Hippocampal formation (tissue), 2 donors: ENCODE results near the gene GPRC5B.

ENCODE experiments used
- DNase-seq, 2 donors: peaks; one replicate each; lab custom pipeline; 2025; lab: John Stamatoyannopoulos, UW

The GPRC5B gene, protein sequence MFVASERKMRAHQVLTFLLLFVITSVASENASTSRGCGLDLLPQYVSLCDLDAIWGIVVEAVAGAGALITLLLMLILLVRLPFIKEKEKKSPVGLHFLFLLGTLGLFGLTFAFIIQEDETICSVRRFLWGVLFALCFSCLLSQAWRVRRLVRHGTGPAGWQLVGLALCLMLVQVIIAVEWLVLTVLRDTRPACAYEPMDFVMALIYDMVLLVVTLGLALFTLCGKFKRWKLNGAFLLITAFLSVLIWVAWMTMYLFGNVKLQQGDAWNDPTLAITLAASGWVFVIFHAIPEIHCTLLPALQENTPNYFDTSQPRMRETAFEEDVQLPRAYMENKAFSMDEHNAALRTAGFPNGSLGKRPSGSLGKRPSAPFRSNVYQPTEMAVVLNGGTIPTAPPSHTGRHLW

GRCh38 chr16:19884611-19885450 lies at the start of gene GPRC5B:
Gene GPRC5B, minus strand, starts transcription at chr16:19884848. Its CDS starts 12,003 bp downstream, at chr16:19872845.
- DNase-seq: peak in 1 of 2 donors; percentile 76

DNA sequence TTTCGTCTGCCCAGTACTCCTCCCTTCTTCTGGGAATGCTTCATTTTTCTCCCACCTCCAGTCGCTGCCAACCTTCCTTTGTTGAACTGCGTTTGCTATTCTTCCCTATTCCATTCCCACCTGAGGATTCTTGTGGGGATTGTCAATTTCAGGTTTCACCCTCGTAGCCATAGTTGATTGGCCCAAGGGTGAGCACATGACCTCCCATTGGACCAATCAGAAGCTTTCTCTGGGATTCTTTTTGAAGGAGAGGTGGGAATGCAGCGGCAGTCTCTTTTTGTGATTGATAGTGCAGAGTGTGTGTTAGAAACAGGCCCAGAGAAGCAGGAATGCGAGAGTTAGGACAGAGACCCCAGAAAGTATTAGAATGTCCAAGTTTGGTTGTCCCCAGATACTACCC lies 49.1 kb upstream of the GPRC5B start:
- DNase-seq: no peak

DNA sequence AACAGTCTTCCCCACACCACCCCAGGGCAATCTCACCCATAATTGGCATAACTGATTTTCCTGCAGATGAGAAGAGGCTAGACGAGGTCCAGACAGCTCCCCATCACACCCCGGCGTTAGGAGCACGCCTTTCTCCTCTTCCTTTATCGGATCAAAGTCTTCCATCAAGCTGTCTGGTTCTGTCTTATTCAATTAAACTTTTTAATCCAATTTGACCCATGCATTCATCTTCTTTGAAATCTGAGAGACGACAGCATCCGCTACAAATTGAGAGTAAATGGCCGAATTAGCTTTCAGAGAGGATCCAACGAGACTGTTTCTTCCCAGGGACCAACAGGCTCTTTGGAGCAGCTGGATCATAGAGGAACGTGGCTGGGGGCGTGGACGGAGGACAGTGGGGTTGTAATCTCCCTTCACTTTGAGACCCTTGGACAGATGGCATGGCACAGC lies 44.4 kb upstream of the GPRC5B start:
- DNase-seq: no peak

- DNase-seq: no peak
Measured at GRCh38 chr16:19928432-19928831, 43.8 kb upstream of the GPRC5B start.

GRCh38 chr16:19926449-19927390 lies 42.1 kb upstream of the GPRC5B start:
- DNase-seq: no peak

GRCh38 chr16:19923396-19923795 lies 38.7 kb upstream of the GPRC5B start:
- DNase-seq: no peak

DNA sequence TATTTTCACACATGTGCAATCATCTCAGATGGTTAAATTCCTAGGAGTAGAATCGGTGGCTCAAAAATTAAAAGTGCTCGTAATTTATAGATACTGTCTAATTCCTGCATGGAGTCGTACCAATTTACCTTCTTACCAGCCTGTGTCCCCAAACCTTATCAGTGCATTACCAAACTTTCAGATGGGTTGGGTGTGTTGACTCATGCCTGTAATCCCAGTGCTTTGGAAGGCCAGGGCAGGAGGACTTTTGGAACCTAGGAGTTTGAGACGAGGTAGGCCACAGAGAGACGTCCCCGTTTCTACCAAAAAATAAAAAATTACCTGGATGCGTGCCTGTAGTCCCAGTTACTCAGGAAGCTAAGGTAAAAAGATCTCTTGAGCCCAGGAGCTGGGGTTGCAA lies 34.5 kb upstream of the GPRC5B start:
- no peak for DNase-seq

GRCh38 chr16:19916064-19916463 lies 31.4 kb upstream of the GPRC5B start:
- no peak for DNase-seq

DNA sequence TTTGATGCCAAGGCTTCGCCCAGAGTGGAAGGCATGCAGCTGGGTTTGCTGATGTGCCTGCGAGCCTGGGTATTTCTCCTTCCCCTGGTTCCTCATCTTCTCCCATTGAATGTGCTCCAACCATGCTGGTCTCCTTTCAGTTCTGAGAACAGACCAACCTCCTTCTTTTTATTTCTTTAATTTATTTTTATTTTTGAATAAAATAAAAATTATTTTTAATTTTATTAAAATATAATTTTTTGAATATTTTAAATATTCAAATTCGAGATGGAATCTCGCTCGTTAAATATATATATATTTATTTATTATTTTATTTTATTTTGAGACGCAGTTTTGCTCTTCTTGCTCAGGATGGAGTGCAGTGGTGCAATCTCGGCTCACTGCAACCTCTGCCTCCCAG lies 30.2 kb upstream of the GPRC5B start:
- no peak for DNase-seq

DNA sequence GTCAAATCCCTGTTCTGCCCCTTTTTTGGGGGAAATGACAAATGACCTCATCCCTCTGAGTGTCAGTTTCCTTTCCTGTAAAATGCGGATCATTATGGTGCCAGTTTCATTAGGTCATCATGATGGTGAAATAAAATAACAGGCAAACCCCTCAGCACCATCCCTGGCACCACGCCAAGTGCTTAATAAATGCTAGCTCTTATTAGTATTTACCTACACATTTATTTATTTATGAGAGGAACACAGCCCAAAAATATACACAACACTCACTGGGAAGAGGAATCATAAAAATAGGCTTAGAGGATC lies 28.6 kb upstream of the GPRC5B start:
- no peak for DNase-seq

DNA sequence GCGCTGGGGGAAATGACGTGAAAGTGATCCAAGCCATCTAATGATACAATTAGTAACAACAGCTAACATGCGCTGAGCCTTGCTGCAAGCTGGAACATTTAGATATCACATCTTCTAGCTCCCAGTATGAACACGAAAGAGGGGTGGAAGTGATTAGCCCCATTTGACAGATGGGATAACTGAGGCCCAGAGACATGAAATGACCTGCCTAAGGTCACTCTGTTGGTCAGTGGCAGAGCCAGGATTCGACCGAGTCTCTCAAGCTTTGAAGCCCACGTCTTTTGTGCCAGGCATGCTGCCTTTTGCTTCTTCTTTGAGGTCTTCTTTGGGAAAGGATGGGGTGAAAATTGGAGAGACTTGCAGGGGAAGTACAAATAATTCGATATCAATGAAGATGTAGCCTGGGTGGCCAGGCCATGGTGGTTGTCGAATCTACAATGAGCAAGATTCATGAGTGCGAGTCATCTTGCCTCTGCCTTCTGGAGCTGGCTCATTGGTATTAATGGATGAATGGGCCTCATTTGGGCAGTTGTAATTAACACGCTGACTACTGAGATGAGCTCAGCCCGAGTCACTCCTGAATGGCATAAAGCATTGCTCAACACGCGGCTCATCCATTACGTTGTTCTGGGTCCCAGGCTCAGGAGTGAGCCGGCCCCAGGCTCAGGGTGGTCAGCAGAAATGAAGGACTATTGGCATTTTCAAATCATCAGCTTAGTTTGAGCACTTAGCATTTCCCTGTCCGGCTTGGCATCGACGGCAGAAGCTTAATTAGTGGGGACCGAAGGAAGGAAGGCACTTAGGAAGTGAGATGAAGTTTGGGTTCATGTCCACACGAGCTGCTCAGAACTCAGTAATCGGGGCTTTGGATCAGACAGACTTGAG lies 28.0 kb upstream of the GPRC5B start:
- DNase-seq: no peak

- no peak for DNase-seq
Measured at GRCh38 chr16:19911747-19912454, 27.3 kb upstream of the GPRC5B start.

DNA sequence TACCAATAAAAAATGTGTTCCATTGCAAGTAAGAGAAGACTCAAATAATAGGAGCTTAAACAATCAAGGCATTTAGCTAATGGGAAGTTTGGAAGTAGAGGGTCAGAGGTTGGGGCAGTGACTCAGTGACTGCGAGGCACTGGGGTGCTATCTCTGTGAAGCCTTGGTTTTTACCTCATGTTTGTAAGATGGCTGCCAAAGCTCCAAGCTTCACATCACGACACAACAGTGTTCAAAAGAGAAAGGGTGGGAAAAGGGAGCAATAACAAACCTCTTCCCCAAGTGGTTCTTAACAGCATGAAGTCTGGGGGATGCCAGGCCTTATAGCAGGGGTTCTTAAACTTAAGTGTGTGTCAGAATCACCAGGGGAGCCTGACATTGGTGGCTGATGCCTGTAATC lies 26.6 kb upstream of the GPRC5B start:
- DNase-seq: no peak

GRCh38 chr16:19909750-19910322 lies 25.2 kb upstream of the GPRC5B start:
- DNase-seq: no peak

DNA sequence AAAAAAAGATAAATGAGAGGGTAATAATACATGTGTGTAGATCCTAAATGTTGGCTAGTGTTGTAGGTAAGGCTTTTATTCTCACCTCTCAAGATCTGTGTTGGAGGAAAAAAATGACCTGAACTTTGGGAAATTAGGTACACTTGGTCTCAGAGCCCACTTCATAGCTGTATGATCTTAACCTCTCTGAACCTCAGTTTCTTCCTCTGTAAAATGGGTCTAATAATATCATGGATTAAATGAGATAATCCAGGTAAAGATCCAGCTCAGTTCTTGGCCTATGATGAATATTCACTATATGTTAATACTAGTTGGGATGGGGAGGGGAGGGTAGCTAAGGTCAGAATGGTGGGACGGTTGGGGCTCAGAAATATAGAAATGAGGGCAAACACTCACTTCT lies 24.3 kb upstream of the GPRC5B start:
- no peak for DNase-seq

DNA sequence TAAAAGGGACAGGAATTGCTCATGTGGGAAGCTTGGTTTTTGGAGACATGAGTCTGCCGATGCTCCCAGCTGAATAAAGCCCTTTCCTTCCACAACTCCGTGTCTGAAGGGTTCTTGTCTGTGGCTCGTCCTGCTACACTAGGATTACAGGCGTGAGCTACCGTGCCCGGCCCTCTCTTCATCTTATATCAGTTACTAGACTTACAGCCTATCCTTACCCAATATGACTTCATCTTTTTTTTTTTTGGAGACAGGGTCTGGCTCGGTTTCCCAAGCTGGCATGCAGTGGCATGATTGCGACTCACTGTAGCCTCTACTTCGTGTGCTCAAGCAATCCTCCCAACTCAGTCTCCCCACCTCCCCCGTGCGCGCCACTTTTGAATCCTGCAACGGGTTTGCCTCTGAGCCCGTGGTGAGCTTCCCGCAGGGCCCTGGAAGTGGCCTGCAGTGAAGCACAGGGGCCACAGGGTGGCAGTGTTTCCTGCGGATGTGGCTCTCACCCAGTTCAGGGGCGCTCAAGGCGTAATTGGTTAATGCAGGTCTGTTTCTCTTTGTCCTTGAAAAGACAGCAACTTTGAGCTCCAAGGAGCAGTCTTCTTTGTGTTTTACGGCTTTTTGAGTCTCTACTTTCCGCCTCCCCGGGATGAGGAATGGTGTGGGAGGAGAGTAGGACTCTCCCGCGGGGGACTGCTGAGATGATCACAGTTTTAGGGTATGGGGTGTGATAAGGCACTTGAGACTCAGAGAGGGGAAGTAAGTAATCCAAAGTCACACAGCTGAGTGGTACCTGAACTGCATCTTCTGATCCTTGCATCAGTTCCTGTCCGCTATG lies 22.7 kb upstream of the GPRC5B start:
- peak; percentile 19 to 20 for DNase-seq

DNA sequence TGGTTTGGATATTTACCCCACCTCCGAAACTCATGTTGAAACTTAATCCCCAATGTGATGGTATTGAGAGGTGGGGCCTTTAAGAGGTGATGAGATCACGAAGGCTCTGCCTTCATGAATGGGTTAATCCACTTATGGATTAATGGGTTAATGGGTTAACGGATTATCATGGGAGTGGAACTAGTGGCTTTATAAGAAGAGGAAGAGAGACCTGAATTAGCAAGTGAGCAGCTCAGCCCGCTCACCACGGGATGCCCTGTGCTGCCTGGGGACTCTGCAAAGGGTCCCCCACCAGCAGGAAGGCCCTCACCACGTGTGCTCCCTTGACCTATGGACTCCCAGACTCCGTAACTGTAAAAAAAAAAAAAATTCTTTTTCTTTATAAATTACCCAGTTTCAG lies 16.5 kb upstream of the GPRC5B start:
- DNase-seq: no peak

DNA sequence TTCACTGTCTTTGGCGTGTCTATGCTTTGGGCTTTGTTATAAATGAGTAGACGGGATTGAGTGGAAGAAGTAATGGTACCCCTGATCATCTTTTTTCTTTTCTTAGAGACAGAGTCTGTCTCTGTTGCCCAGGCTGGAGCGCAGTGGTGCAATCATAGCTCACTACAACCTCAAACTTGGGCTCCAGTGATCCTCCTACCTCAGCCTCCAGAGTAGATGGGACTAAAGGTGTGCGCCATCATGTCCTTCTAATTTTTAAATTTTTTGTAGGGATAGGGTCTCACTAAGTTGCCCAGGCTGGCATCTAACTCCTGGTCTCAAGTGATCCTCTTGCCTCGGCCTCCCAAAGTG lies 14.9 kb upstream of the GPRC5B start:
- no peak for DNase-seq

DNA sequence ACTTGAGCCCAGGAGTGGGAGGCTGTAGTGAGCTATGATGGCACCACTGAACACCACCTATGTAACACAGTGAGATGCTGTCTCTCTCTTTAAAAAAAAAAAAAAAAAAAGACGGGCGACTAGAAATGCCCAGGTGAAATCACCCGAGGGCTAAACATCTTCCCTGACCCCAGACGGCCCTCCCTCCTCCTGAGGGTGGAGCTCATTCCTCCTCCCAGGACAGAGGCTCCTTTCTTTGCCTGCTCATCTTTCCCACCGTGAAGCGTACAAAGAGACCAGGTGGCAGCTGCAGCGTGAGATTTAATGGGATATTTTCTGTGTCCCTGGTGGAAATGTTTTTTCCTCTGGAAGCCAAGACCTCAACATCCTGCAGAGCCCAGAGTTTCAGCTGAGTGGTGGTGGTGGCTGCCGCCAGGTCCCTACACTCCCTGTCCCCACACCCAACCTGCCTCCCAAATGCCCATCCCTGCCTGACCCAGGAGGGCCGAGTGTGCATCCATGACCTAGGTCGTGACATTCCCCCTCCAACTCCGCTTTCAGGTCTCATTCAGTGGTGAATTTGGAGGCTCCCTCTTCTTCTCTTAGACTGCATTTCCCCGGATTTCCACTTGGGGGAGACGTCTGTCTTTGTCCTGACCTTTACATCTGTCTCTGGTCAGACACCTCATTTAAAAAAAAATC lies 14.4 kb upstream of the GPRC5B start:
- peak in 1 of 2 donors; percentile 8 for DNase-seq
